Adrenal gland (tissue), 12 donors: Measurements from ENCODE around the gene SMG6. TPM values are rescaled to one million over a fixed set of nuclear protein-coding genes. Genes with fewer than 3 reads are reported as not detected.

Experiments used
- DNase-seq, 7 donors: peaks; one replicate each; pipeline ENCODE4 v3.0.0-alpha.2; 2019 to 2020
- H3K27ac ChIP-seq, 5 donors: fragments of 200-600 bp; sonication (generic) in 4 of 5; 1 replicate in 3 of 5; 2 replicates in 2 of 5; pipeline versions ENCODE4 v1.5.1 to v1.8.0; 2016 to 2020; ENCODE audit warnings: mild to moderate bottlenecking in 1 of 5
- H3K27me3 ChIP-seq: fragments of 200-600 bp; 2 replicates; pipeline ENCODE4 v1.8.0; 2021
- H3K36me3 ChIP-seq, 2 donors: fragments of 200-600 bp; replicated peaks in 1 of 2; 1 replicate in 1 of 2; 2 replicates in 1 of 2; pipeline versions ENCODE4 v1.5.1 to v1.8.0; 2018 to 2022
- H3K4me1 ChIP-seq, 2 donors: fragments of 200-600 bp; replicated peaks in 1 of 2; 1 replicate in 1 of 2; 2 replicates in 1 of 2; pipeline versions ENCODE4 v1.5.1 to v1.8.0; 2018 to 2021
- H3K4me3 ChIP-seq, 4 donors: fragments of 200-600 bp; sonication (generic) in 3 of 4; one replicate each; pipeline ENCODE4 v1.5.1; 2016 to 2018
- H3K9me3 ChIP-seq, 3 donors: fragments of 200-600 bp; sonication (generic) in 1 of 3; replicated peaks in 1 of 3; 1 replicate in 2 of 3; 2 replicates in 1 of 3; pipeline versions ENCODE4 v1.5.1 to v1.8.0; 2016 to 2021
- CTCF ChIP-seq, 6 experiments: fragments of 450-650 bp in 4 of 6; fragments of 200-600 bp in 2 of 6; sonication (generic) in 1 of 6; IDR thresholded peaks; 1 replicate in 5 of 6; 2 replicates in 1 of 6; pipeline versions ENCODE4 v1.5.1 to v1.8.0; 2016 to 2021; ENCODE audit warnings: antibody characterized with exemption in 6 of 6, mild to moderate bottlenecking in 2 of 6, moderate library complexity in 1 of 6
- POLR2A ChIP-seq, 2 donors: fragments of 450-650 bp; IDR thresholded peaks; one replicate each; pipeline ENCODE4 v1.6.1; 2017; ENCODE audit warnings: antibody characterized with exemption in 2 of 2, mild to moderate bottlenecking in 2 of 2, moderate library complexity in 1 of 2
- WGBS, 4 donors: extraction: QIAGEN DNeasy Blood & Tissue Kit in 2 of 4; methylation state at CpG; one replicate each; pipeline versions ENCODE4 v1.1.5 to v1.1.7; 2013 to 2017; 5-methylcytosine and 5-hydroxymethylcytosine counted together
- intact Hi-C, 2 donors: fragments of 100-400 bp; cut with DNase I; formaldehyde crosslinking; loops; one replicate each; pipeline versions ENCODE4 v1.14.1 to v1.15.0; 2022 to 2023
- polyA plus RNA-seq, 3 donors: library from polyadenylated mRNA; stranded (reverse); fragments of 200-250 nt in 2 of 3; fragments of 350-450 nt in 1 of 3; fragmentation: Illumina TruSeq in 1 of 3; extraction: RNeasy Lipid Tissue Mini Kit (QIAGEN cat#74804) in 1 of 3; gene quantifications; one replicate each; pipeline ENCODE4 v1.2.3, GENCODE V29; 2013 to 2014
- total RNA-seq, 9 donors: library from RNA; depleted of rRNA in 4 of 9; stranded (reverse); fragments of >200 nt in 4 of 9; fragments of 120-200 nt in 1 of 9; fragmentation: NEBNext Ultra II Directional in 1 of 9; extraction: Animal tissue kit (Norgen Biotek cat#: 25700) in 1 of 9; gene quantifications; one replicate each; pipeline versions ENCODE4 v1.1.0 to v1.2.4, GENCODE V29; 2013 to 2023
- donor health status: healthy with polysubstance abuse.
- donor health status: Bipolar disorder and iron deficiency.
- donor health status: DM: yes; HTN: yes; CAD: no.
- donor health status: DM: no; HTN: no; CAD: no.
- donor health status: DM: no; HTN: no; CAD: no.
- donor health status: DM: yes; HTN: yes; CAD: no.

SMG6 gene
- total and polyA plus RNA-seq, 12 donors, result 15.9 to 85.1 (median 44.0) TPM

- intact Hi-C loops, result loop anchor here in 1 of 2 donors (5.0 kb wide), 1 partner anchor 118 kb away; no protein-coding TSS in a partner anchor
- peak within 1 kb of the TSS in 3 of 5 donors; percentile 66 to 83 (median 72) for H3K27ac ChIP-seq
These were observed 278.4 kb downstream of the SMG6 start, which contains the start of gene RTN4RL1 for GRCh38 chr17:2025220-2025621. TSS of gene RTN4RL1 (minus strand) at chr17:2025334. CDS start at chr17:2024865, 469 bp downstream.

DNA sequence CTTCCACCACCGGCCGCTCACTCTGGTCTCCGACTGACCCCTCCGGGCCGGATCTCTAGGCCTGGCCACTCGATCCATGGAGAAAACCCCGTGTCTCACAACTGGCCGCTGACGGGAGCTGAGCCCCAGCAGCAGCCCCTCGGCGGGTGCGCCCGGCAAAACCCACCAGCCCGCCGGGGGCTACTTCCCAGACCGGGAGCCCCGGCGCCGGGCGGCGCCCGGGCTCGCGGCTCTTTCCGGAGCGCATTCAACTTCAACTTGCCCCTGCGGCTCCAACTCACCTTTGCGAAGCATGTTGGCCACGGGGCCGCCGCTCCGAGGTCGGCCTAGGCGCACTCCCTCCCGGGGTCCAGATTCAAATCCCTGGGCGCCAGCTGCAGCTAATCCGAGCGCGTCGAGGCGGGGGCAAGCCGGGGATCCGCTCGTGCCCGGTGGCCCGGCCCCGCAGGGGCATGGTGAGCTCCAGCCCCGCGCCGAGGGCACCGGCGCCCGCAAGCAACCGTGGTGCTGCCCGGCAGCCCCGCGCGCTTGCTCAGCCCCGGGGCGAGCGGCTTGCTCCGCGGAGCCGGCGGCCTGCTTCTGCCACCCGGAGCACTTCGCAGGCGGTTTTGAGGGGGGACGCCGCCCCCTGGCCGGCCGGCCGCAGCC is 278.9 kb downstream of the SMG6 start:
- TF ChIP-seq POLR2A (IDR thresholded peaks at IDR 0.05), result no peak
- TF ChIP-seq CTCF (IDR thresholded peaks at IDR 0.05), result no peak
- no peaks in the 10 kb centered on the region for H3K36me3 ChIP-seq
- DNase-seq, result no peak
- peaks cover 6 to 43% of the 10 kb centered on the region in 2 donors for H3K4me1 ChIP-seq
- peak overlapping the region in 2 of 5 donors; percentile 2 to 72 for H3K27ac ChIP-seq
- peak overlapping the region in 2 of 4 donors; percentile 55 to 85 for H3K4me3 ChIP-seq
- H3K9me3 ChIP-seq, result no peaks in the 10 kb centered on the region
- intact Hi-C loops, result loop anchor here in 1 of 2 donors (5.0 kb wide), 1 partner anchor 117 kb away; no protein-coding TSS in a partner anchor
- no peaks in the 10 kb centered on the region for H3K27me3 ChIP-seq
- 0 to 1% (median 0%) methylated on average over 2 to 73 of the region's 73 CpGs for WGBS, 4 donors

More at GRCh38 chr17:2025220-2025621, 278.4 kb downstream of the SMG6 start, which contains the start of gene RTN4RL1:
- DNase-seq, result peak; percentile 82 to 91 (median 87)
- Histone ChIP-seq H3K36me3 (no peaks in the 10 kb centered on the region), H3K9me3 (no peaks in the 10 kb centered on the region), H3K4me3 (peak within 1 kb of the TSS in 2 of 4 donors; percentile 55 to 85), H3K4me1 (peaks cover 6 to 44% of the 10 kb centered on the region in 2 donors), H3K27me3 (no peaks in the 10 kb centered on the region)
- WGBS, 4 donors, result 0 to 1% (median 0%) methylated on average over 8 to 47 of the region's 47 CpGs
- TF ChIP-seq POLR2A (IDR thresholded peaks at IDR 0.05), result peak in 1 of 2 donors; percentile 57
- no peak for TF ChIP-seq CTCF (IDR thresholded peaks at IDR 0.05)

- peak; percentile 70 to 86 (median 77) for DNase-seq
- Histone ChIP-seq H3K4me1 (peaks cover 6 to 40% of the 10 kb centered on the region in 2 donors), H3K27ac (peak overlapping the region in 2 of 5 donors; percentile 32 to 44), H3K36me3 (no peaks in the 10 kb centered on the region), H3K9me3 (no peaks in the 10 kb centered on the region), H3K27me3 (no peaks in the 10 kb centered on the region), H3K4me3 (peak overlapping the region in 2 of 4 donors; percentile 55 to 85)
- intact Hi-C loops, result no loop called here
- TF ChIP-seq POLR2A (IDR thresholded peaks at IDR 0.05), result no peak
- TF ChIP-seq CTCF (IDR thresholded peaks at IDR 0.05), result peak in 1 of 6 experiments; percentile 6
- WGBS, 4 donors, result 0 to 2% (median 1%) methylated on average over 13 to 85 of the region's 85 CpGs
These were observed 279.7 kb downstream of the SMG6 start for GRCh38 chr17:2023692-2024571.

GRCh38 chr17:2023256-2023655 is 280.3 kb downstream of the SMG6 start:
- Histone ChIP-seq H3K4me3 (peak overlapping the region in 1 of 4 donors; percentile 85), H3K27ac (peak overlapping the region in 1 of 5 donors; percentile 44), H3K27me3 (no peaks in the 10 kb centered on the region), H3K4me1 (peaks cover 6 to 40% of the 10 kb centered on the region in 2 donors), H3K36me3 (no peaks in the 10 kb centered on the region), H3K9me3 (no peaks in the 10 kb centered on the region)
- no peak for TF ChIP-seq CTCF (IDR thresholded peaks at IDR 0.05)
- no peak for TF ChIP-seq POLR2A (IDR thresholded peaks at IDR 0.05)
- no peak for DNase-seq
- WGBS, 4 donors, result 65 to 79% (median 68%) methylated on average over 16 of the region's 16 CpGs
- intact Hi-C loops, result no loop called here
